Measurements from ENCODE around the gene PPRC1.

The PPRC1 gene

DNA sequence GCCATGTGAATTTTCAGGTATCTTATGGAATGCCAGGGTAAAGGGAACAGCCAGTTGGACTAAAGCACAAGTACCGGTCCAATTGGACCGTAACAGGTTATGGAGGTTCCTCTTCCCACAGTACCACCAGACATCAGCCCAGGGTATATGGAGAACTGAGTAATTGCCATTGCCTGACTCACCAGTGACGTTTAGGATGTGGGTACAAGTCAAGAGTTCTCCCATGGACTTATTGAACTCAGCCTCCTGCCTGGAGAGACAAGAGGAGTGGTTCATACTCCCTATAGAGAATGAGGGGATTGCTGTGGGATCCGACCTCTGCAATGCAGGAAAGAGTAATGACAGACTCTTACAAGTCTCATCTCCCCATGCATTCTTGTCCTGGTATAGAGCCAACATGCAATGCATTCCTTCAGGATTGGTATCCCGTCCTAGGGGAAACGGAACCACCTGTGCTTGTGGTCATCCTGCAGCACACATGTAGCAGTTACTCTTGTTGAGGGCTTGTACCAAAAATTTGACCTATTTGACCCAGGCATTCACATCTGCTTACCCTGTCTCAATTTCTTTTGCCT is 62.5 kb downstream of the PPRC1 start:
- DNase-seq (ENCODE audit: low read depth in 2 of 2): no peak

DNA sequence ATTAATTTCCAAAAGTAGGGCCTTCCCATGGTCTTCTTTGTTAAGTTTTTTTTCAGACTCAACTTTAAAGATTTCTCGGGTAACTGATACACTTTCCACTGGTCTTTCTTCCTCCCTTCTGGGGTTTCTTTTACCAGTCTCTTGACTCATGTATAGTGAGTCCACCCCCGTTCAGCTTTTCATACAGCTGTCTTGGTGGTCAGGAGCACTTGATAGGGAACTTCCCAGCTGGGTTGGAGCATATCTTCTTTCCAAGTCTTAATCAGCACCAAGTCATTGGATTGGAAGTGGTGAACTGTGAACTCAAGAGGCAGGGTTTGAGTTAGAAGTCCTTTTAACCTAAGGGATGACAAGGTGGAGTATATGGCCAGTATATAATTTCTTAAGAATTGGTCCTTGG is 64.1 kb downstream of the PPRC1 start:
- no peak for DNase-seq (ENCODE audit: low read depth in 2 of 2)

DNA sequence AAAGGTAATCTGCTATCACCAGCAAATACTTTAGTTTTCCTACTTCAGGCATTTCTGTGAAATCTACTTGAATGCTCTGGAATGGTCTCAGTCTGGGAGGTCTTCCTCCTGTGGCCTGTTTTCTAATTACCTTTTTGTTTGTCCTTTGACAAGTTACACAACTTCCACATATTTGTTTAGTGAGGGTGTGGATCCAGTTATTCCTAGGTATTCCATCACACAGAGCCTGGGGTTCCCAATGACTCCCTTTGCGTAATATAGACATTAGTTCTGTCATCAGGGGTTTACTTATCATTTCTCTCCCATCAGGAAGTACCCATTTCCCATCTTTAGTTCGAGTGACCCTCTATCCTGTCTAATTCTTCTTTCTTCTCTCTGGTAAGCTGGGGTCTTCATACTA is 65.2 kb downstream of the PPRC1 start:
- DNase-seq (ENCODE audit: low read depth in 2 of 2): no peak
